DMS 273 treated with DMSO at 0.1 percent for 48 hours (cell line): ENCODE measurements around the gene SMIM38.
"Not testable (repeated sequence)": the region's sequence is repeated elsewhere in the genome, so short reads cannot be mapped to it uniquely, and the experiment has no call there.

Experiments used
- DNase-seq: peaks from one replicate; lab custom pipeline; 2025; lab: John Stamatoyannopoulos, UW

Gene SMIM38

GRCh38 chr11:69140161-69140560 lies 15.6 kb upstream of the SMIM38 start:
- DNase-seq: not testable (repeated sequence)

- DNase-seq: no peak
Measured at GRCh38 chr11:69140635-69141034, 15.1 kb upstream of the SMIM38 start.

- DNase-seq: no peak
Measured at GRCh38 chr11:69141742-69142141, 14.0 kb upstream of the SMIM38 start.

- no peak for DNase-seq
Measured at GRCh38 chr11:69142895-69143294, 12.8 kb upstream of the SMIM38 start.

- no peak for DNase-seq
Measured at GRCh38 chr11:69144316-69145049, 11.3 kb upstream of the SMIM38 start.

GRCh38 chr11:69145050-69145380 lies 10.7 kb upstream of the SMIM38 start:
- DNase-seq: no peak

GRCh38 chr11:69148377-69148762 lies 7.4 kb upstream of the SMIM38 start:
- DNase-seq: no peak

- no peak for DNase-seq
Measured at GRCh38 chr11:69148806-69149205, 6.9 kb upstream of the SMIM38 start.

- not testable (repeated sequence) for DNase-seq
Measured at GRCh38 chr11:69149338-69150045, 6.2 kb upstream of the SMIM38 start.

- DNase-seq: no peak
Measured at GRCh38 chr11:69150175-69150574, 5.6 kb upstream of the SMIM38 start.

- DNase-seq: no peak
Measured at GRCh38 chr11:69151836-69152235, 3.9 kb upstream of the SMIM38 start.

- DNase-seq: no peak
Measured at GRCh38 chr11:69152733-69153421, 2.9 kb upstream of the SMIM38 start.

- no peak for DNase-seq
Measured at GRCh38 chr11:69153661-69154060, 2.1 kb upstream of the SMIM38 start.

GRCh38 chr11:69154211-69154913 lies 1.4 kb upstream of the SMIM38 start:
- no peak for DNase-seq

- no peak for DNase-seq
Measured at GRCh38 chr11:69154938-69155301, 815 bp upstream of the SMIM38 start.

- DNase-seq: no peak
Measured at GRCh38 chr11:69156235-69156639, 502 bp downstream of the SMIM38 start.

GRCh38 chr11:69156673-69157155 lies 979 bp downstream of the SMIM38 start:
- no peak for DNase-seq

GRCh38 chr11:69157156-69157821 lies 1.6 kb downstream of the SMIM38 start:
- DNase-seq: no peak

GRCh38 chr11:69157822-69158231 lies 2.1 kb downstream of the SMIM38 start:
- no peak for DNase-seq

GRCh38 chr11:69158301-69159149 lies 2.8 kb downstream of the SMIM38 start:
- DNase-seq: no peak
